Naive thymus-derived CD4-positive, alpha-beta T cell (primary cell): ENCODE results near the gene RBMS3. TPM values are rescaled to one million over a fixed set of nuclear protein-coding genes. Genes with fewer than 3 reads are reported as not detected.

Experiments
- ATAC-seq: fragments of 150-1000 bp; cut with Tn5 transposase; 2 replicates; pipeline ENCODE4 v1.10.0; 2021; ENCODE audit warnings: mild to moderate bottlenecking, moderate library complexity
- CTCF ChIA-PET: fragments of 350-600 bp; sonication (Branson Sonifier 250); formaldehyde crosslinking; loops from one replicate; lab custom pipeline; 2021; ENCODE audit warnings: antibody characterized with exemption; lab: Charles Lee
- POLR2A ChIA-PET: fragments of 350-600 bp; sonication (Branson Sonifier 250); formaldehyde crosslinking; loops from one replicate; lab custom pipeline; 2021; ENCODE audit warnings: antibody characterized with exemption, inconsistent platforms; lab: Charles Lee
- DNase-seq, 9 donors: peaks; one replicate each; pipeline versions ENCODE4 v3.0.0 to v3.0.0-alpha.2; 2020 to 2022; ENCODE audit warnings: mixed read lengths in 1 of 9
- H3K27ac ChIP-seq: one replicate; pipeline ENCODE4 v1.7.0; 2013; ENCODE audit warnings: mild to moderate bottlenecking, low read depth, low read length, moderate library complexity
- H3K27me3 ChIP-seq, 2 donors: one replicate each; pipeline ENCODE4 v1.7.0; 2013; ENCODE audit warnings: low read length in 2 of 2, mild to moderate bottlenecking in 2 of 2, moderate library complexity in 2 of 2; ENCODE audit not compliant: control insufficient read depth in 2 of 2, insufficient read depth in 2 of 2
- H3K36me3 ChIP-seq, 3 experiments: 1 replicate in 2 of 3; 2 replicates in 1 of 3; pipeline ENCODE4 v1.7.0; 2013; ENCODE audit warnings: low read length in 3 of 3, mild to moderate bottlenecking in 3 of 3, moderate library complexity in 1 of 3; ENCODE audit not compliant: insufficient read depth in 3 of 3, control insufficient read depth in 2 of 3
- H3K4me1 ChIP-seq, 2 donors: one replicate each; pipeline ENCODE4 v1.7.0; 2013; ENCODE audit warnings: low read length in 2 of 2, mild to moderate bottlenecking in 2 of 2, moderate library complexity in 1 of 2; ENCODE audit not compliant: control insufficient read depth in 2 of 2, insufficient read depth in 2 of 2
- H3K4me3 ChIP-seq: 2 replicates; pipeline ENCODE4 v1.7.0; 2013; ENCODE audit warnings: mild to moderate bottlenecking, low read length
- H3K9me3 ChIP-seq, 3 experiments: 1 replicate in 2 of 3; 2 replicates in 1 of 3; pipeline ENCODE4 v1.7.0; 2013; ENCODE audit warnings: low read length in 3 of 3; ENCODE audit not compliant: control insufficient read depth in 2 of 3
- H3K27ac Mint-ChIP-seq, 9 donors: one replicate each; pipeline ENCODE4 v1.8.0; 2020 to 2022; ENCODE audit warnings: mixed read lengths in 9 of 9, mild to moderate bottlenecking in 8 of 9, moderate library complexity in 5 of 9, inconsistent platforms in 2 of 9
- H3K27me3 Mint-ChIP-seq, 5 donors: one replicate each; pipeline ENCODE4 v1.8.0; 2021 to 2022; ENCODE audit warnings: mixed read lengths in 5 of 5, mild to moderate bottlenecking in 1 of 5
- H3K36me3 Mint-ChIP-seq, 5 donors: one replicate each; pipeline ENCODE4 v1.8.0; 2020 to 2022; ENCODE audit warnings: mixed read lengths in 5 of 5, mild to moderate bottlenecking in 3 of 5, inconsistent platforms in 1 of 5
- H3K4me1 Mint-ChIP-seq, 7 donors: one replicate each; pipeline ENCODE4 v1.8.0; 2020 to 2022; ENCODE audit warnings: mixed read lengths in 7 of 7, mild to moderate bottlenecking in 3 of 7, inconsistent platforms in 1 of 7
- H3K4me3 Mint-ChIP-seq, 10 donors: one replicate each; pipeline ENCODE4 v1.8.0; 2020 to 2022; ENCODE audit warnings: mild to moderate bottlenecking in 10 of 10, mixed read lengths in 10 of 10, moderate library complexity in 6 of 10, inconsistent platforms in 2 of 10
- H3K9me3 Mint-ChIP-seq, 11 donors: one replicate each; pipeline ENCODE4 v1.8.0; 2020 to 2022; ENCODE audit warnings: mixed read lengths in 11 of 11, mild to moderate bottlenecking in 4 of 11, inconsistent platforms in 1 of 11, moderate library complexity in 1 of 11
- intact Hi-C, 2 donors: fragments of 100-400 bp; cut with micrococcal nuclease; formaldehyde crosslinking; loops; one replicate each; pipeline ENCODE4 v1.15.1; 2023
- polyA plus RNA-seq, 2 donors: library from polyadenylated mRNA; unstranded; fragments of 300-500 nt; fragmentation: Illumina TruSeq; gene quantifications; one replicate each; pipeline ENCODE4 v1.2.3, GENCODE V29; 2021
- total RNA-seq, 6 experiments: library from RNA in 5 of 6; stranded (reverse) in 5 of 6; gene quantifications; 1 replicate in 5 of 6; 2 replicates in 1 of 6; pipeline ENCODE4 v1.2.3 and lab custom pipeline; 2021 to 2026

Gene RBMS3
- total and polyA plus RNA-seq, 7 experiments from 2014 or later: 0.15 to 4.9 (median 0.49) TPM

- intact Hi-C loops: no loop called here
- POLR2A ChIA-PET: no interaction called here
- no peak for ATAC-seq
- Histone ChIP-seq H3K4me1 (no peaks in the 10 kb centered on the region), H3K27ac (no peak overlapping the region), H3K9me3 (no peaks in the 10 kb centered on the region), H3K36me3 (no peaks in the 10 kb centered on the region), H3K27me3 (no peaks in the 10 kb centered on the region), H3K4me3 (no peak overlapping the region)
- Mint-ChIP-seq H3K9me3 (peaks cover 0 to 5% (median 0%) of the 10 kb centered on the region in 11 donors), H3K27me3 (no peaks in the 10 kb centered on the region), H3K27ac (no peak overlapping the region), H3K4me3 (no peak overlapping the region), H3K4me1 (peaks cover 0 to 2% (median 0%) of the 10 kb centered on the region in 7 donors), H3K36me3 (no peaks in the 10 kb centered on the region)
- DNase-seq: no peak
- CTCF ChIA-PET: no interaction called here
Observed at GRCh38 chr3:29241855-29242254, 39.0 kb upstream of the RBMS3 start.

GRCh38 chr3:29242296-29242695 lies 38.6 kb upstream of the RBMS3 start:
- ChIA-PET CTCF (no interaction called here), POLR2A (no interaction called here)
- H3K27me3 ChIP-seq: no peaks in the 10 kb centered on the region
- H3K4me1 ChIP-seq: no peaks in the 10 kb centered on the region
- Mint-ChIP-seq H3K36me3 (no peaks in the 10 kb centered on the region), H3K4me1 (peaks cover 0 to 2% (median 0%) of the 10 kb centered on the region in 7 donors), H3K27ac (no peak overlapping the region), H3K9me3 (peaks cover 0 to 5% (median 0%) of the 10 kb centered on the region in 11 donors), H3K4me3 (no peak overlapping the region), H3K27me3 (no peaks in the 10 kb centered on the region)
- H3K27ac ChIP-seq: no peak overlapping the region
- H3K9me3 ChIP-seq: no peaks in the 10 kb centered on the region
- no peaks in the 10 kb centered on the region for H3K36me3 ChIP-seq
- intact Hi-C loops: no loop called here
- no peak for ATAC-seq
- no peak for DNase-seq
- H3K4me3 ChIP-seq: no peak overlapping the region

- POLR2A ChIA-PET: no interaction called here
- Mint-ChIP-seq H3K36me3 (no peaks in the 10 kb centered on the region), H3K27ac (no peak overlapping the region), H3K9me3 (peaks cover 0 to 5% (median 0%) of the 10 kb centered on the region in 11 donors), H3K4me3 (no peak overlapping the region), H3K4me1 (peaks cover 0 to 2% (median 0%) of the 10 kb centered on the region in 7 donors), H3K27me3 (no peaks in the 10 kb centered on the region)
- H3K4me3 ChIP-seq: no peak overlapping the region
- DNase-seq (no peak), ATAC-seq (no peak)
- CTCF ChIA-PET: no interaction called here
- H3K27me3 ChIP-seq: no peaks in the 10 kb centered on the region
- no peaks in the 10 kb centered on the region for H3K36me3 ChIP-seq
- intact Hi-C loops: no loop called here
- no peaks in the 10 kb centered on the region for H3K9me3 ChIP-seq
- no peaks in the 10 kb centered on the region for H3K4me1 ChIP-seq
- H3K27ac ChIP-seq: no peak overlapping the region
Observed at GRCh38 chr3:29245441-29245840, 35.4 kb upstream of the RBMS3 start.

- no peak for ATAC-seq
- H3K4me1 Mint-ChIP-seq: peaks cover 0 to 2% (median 0%) of the 10 kb centered on the region in 7 donors
- H3K9me3 ChIP-seq: no peaks in the 10 kb centered on the region
- intact Hi-C loops: no loop called here
- POLR2A ChIA-PET: no interaction called here
- no peaks in the 10 kb centered on the region for H3K27me3 Mint-ChIP-seq
- peaks cover 0 to 2% (median 0%) of the 10 kb centered on the region in 11 donors for H3K9me3 Mint-ChIP-seq
- H3K4me3 ChIP-seq: no peak overlapping the region
- CTCF ChIA-PET: no interaction called here
- H3K4me3 Mint-ChIP-seq: no peak overlapping the region
- no peaks in the 10 kb centered on the region for H3K36me3 ChIP-seq
- no peak for DNase-seq
- no peak overlapping the region for H3K27ac Mint-ChIP-seq
- no peak overlapping the region for H3K27ac ChIP-seq
- no peaks in the 10 kb centered on the region for H3K27me3 ChIP-seq
- H3K36me3 Mint-ChIP-seq: no peaks in the 10 kb centered on the region
- no peaks in the 10 kb centered on the region for H3K4me1 ChIP-seq
Observed at GRCh38 chr3:29247088-29247745, 33.7 kb upstream of the RBMS3 start.

- CTCF ChIA-PET: no interaction called here
- Histone ChIP-seq H3K27ac (no peak overlapping the region), H3K36me3 (no peaks in the 10 kb centered on the region), H3K4me3 (no peak overlapping the region), H3K27me3 (no peaks in the 10 kb centered on the region), H3K4me1 (no peaks in the 10 kb centered on the region), H3K9me3 (no peaks in the 10 kb centered on the region)
- ATAC-seq: no peak
- Mint-ChIP-seq H3K27ac (no peak overlapping the region), H3K4me3 (no peak overlapping the region), H3K4me1 (peaks cover 0 to 2% (median 0%) of the 10 kb centered on the region in 7 donors), H3K27me3 (no peaks in the 10 kb centered on the region), H3K9me3 (peaks cover 0 to 2% (median 0%) of the 10 kb centered on the region in 11 donors), H3K36me3 (no peaks in the 10 kb centered on the region)
- DNase-seq: no peak
- intact Hi-C loops: no loop called here
- POLR2A ChIA-PET: no interaction called here
Observed at GRCh38 chr3:29249829-29250345, 31.0 kb upstream of the RBMS3 start.

GRCh38 chr3:29255854-29256696 lies 24.8 kb upstream of the RBMS3 start:
- Mint-ChIP-seq H3K27me3 (peaks cover 0 to 4% (median 0%) of the 10 kb centered on the region in 5 donors), H3K4me3 (no peak overlapping the region), H3K9me3 (peaks cover 0 to 2% (median 0%) of the 10 kb centered on the region in 11 donors), H3K36me3 (no peaks in the 10 kb centered on the region), H3K27ac (no peak overlapping the region), H3K4me1 (peaks cover 0 to 8% (median 0%) of the 10 kb centered on the region in 7 donors)
- ChIA-PET POLR2A (no interaction called here), CTCF (no interaction called here)
- intact Hi-C loops: no loop called here
- no peak overlapping the region for H3K4me3 ChIP-seq
- DNase-seq: no peak
- no peaks in the 10 kb centered on the region for H3K27me3 ChIP-seq
- no peak overlapping the region for H3K27ac ChIP-seq
- H3K4me1 ChIP-seq: no peaks in the 10 kb centered on the region
- ATAC-seq: no peak
- H3K36me3 ChIP-seq: no peaks in the 10 kb centered on the region
- H3K9me3 ChIP-seq: no peaks in the 10 kb centered on the region
